OCI-LY1 (cell line): ENCODE measurements around the gene SNAP25.

Experiments
- H2AFZ ChIP-seq: fragments of 200-600 bp; sonication (generic), shearing (Covaris generic); 2 replicates; pipeline ENCODE4 v1.6.0; 2014; ENCODE audit warnings: antibody characterized with exemption, mild to moderate bottlenecking, low read length
- H3F3A ChIP-seq: fragments of 200-600 bp; sonication (generic), shearing (Covaris generic); 2 replicates; pipeline ENCODE4 v1.6.0; 2014; ENCODE audit warnings: mild to moderate bottlenecking, antibody characterized with exemption, low read length, moderate library complexity; ENCODE audit not compliant: insufficient read depth
- H3K27ac ChIP-seq: fragments of 200-600 bp; sonication (generic); 2 replicates; pipeline ENCODE4 v1.5.1; 2014; ENCODE audit warnings: low read length, mixed run types, mild to moderate bottlenecking, low read depth; ENCODE audit not compliant: poor library complexity, severe bottlenecking
- H3K27me3 ChIP-seq: fragments of 200-600 bp; sonication (generic); 2 replicates; pipeline ENCODE4 v1.6.0; 2014; ENCODE audit warnings: antibody characterized with exemption, mild to moderate bottlenecking, low read length, moderate library complexity; ENCODE audit not compliant: insufficient read depth
- H3K36me3 ChIP-seq: fragments of 200-600 bp; sonication (generic); 2 replicates; pipeline ENCODE4 v1.6.1; 2014; ENCODE audit warnings: mild to moderate bottlenecking, antibody characterized with exemption, low read length, moderate library complexity, mixed read lengths; ENCODE audit not compliant: insufficient read depth
- H3K4me1 ChIP-seq: fragments of 200-600 bp; sonication (generic); 2 replicates; pipeline ENCODE4 v1.5.1; 2014; ENCODE audit warnings: mild to moderate bottlenecking, low read length, moderate library complexity; ENCODE audit not compliant: insufficient read depth, severe bottlenecking
- H3K4me2 ChIP-seq: fragments of 200-600 bp; sonication (generic), shearing (Covaris generic); 2 replicates; pipeline ENCODE4 v1.6.1; 2014; ENCODE audit warnings: low read length
- H3K4me3 ChIP-seq: fragments of 200-600 bp; sonication (generic); 2 replicates; pipeline ENCODE4 v1.5.1; 2014; ENCODE audit warnings: low read length, low read depth, mild to moderate bottlenecking, mixed read lengths; ENCODE audit not compliant: poor library complexity, severe bottlenecking
- H3K79me2 ChIP-seq: fragments of 200-600 bp; shearing (Covaris generic); 2 replicates; pipeline ENCODE4 v1.6.1; 2016; ENCODE audit warnings: mixed run types, low read length, mixed read lengths; ENCODE audit not compliant: insufficient read depth
- H3K9ac ChIP-seq: fragments of 200-600 bp; sonication (generic), shearing (Covaris generic); 2 replicates; pipeline ENCODE4 v1.6.1; 2014; ENCODE audit warnings: mild to moderate bottlenecking, low read length, mixed read lengths
- H3K9me2 ChIP-seq: fragments of 200-600 bp; sonication (generic), shearing (Covaris generic); 2 replicates; pipeline ENCODE4 v1.6.1; 2014; ENCODE audit warnings: low read depth, mild to moderate bottlenecking, low read length, mixed read lengths
- H3K9me3 ChIP-seq: fragments of 200-600 bp; shearing (Covaris generic); 2 replicates; pipeline ENCODE4 v1.6.1; 2014; ENCODE audit warnings: low read length, mixed read lengths
- H4K20me1 ChIP-seq: fragments of 200-600 bp; sonication (generic), shearing (Covaris generic); 2 replicates; pipeline ENCODE4 v1.6.0; 2016; ENCODE audit warnings: mild to moderate bottlenecking, low read length; ENCODE audit not compliant: insufficient read depth
- CTCF ChIP-seq: fragments of 200-600 bp; sonication (generic), shearing (Covaris generic); IDR thresholded peaks from 2 replicates; pipeline ENCODE4 v1.5.1; 2017; ENCODE audit warnings: mild to moderate bottlenecking, antibody characterized with exemption, low read length, moderate library complexity, mixed read lengths
- EZH2 ChIP-seq: fragments of 200-600 bp; sonication (generic), shearing (Covaris generic); IDR thresholded peaks from 2 replicates; pipeline ENCODE4 v1.8.0; 2017; ENCODE audit warnings: borderline replicate concordance, mixed run types, mild to moderate bottlenecking, antibody characterized with exemption, low read length, moderate library complexity, mixed read lengths

The SNAP25 gene

GRCh38 chr20:10303852-10304251 lies 85.2 kb downstream of the SNAP25 start:
- Histone ChIP-seq H3K9me2 (no peaks in the 10 kb centered on the region), H3K36me3 (no peaks in the 10 kb centered on the region), H3K9me3 (no peaks in the 10 kb centered on the region), H3K4me2 (no peak overlapping the region), H3K4me1 (no peaks in the 10 kb centered on the region), H3K9ac (no peak overlapping the region), H3K27ac (no peak overlapping the region), H3K27me3 (no peaks in the 10 kb centered on the region), H3F3A (no peaks in the 10 kb centered on the region), H2AFZ (no peak overlapping the region), H4K20me1 (no peaks in the 10 kb centered on the region), H3K79me2 (no peaks in the 10 kb centered on the region), H3K4me3 (no peak overlapping the region)
- TF ChIP-seq CTCF (no peak), EZH2 (no peak)

GRCh38 chr20:10304471-10305046 lies 85.9 kb downstream of the SNAP25 start:
- H4K20me1 ChIP-seq = no peaks in the 10 kb centered on the region
- H3K27ac ChIP-seq = no peak overlapping the region
- H3K79me2 ChIP-seq = no peaks in the 10 kb centered on the region
- H3K9ac ChIP-seq = no peak overlapping the region
- no peaks in the 10 kb centered on the region for H3K9me2 ChIP-seq
- no peak overlapping the region for H2AFZ ChIP-seq
- no peaks in the 10 kb centered on the region for H3K4me1 ChIP-seq
- H3K4me3 ChIP-seq = no peak overlapping the region
- H3F3A ChIP-seq = no peaks in the 10 kb centered on the region
- TF ChIP-seq EZH2 (no peak), CTCF (no peak)
- no peaks in the 10 kb centered on the region for H3K27me3 ChIP-seq
- no peak overlapping the region for H3K4me2 ChIP-seq
- H3K36me3 ChIP-seq = no peaks in the 10 kb centered on the region
- no peaks in the 10 kb centered on the region for H3K9me3 ChIP-seq

GRCh38 chr20:10306440-10307358 lies 88.1 kb downstream of the SNAP25 start:
- no peak overlapping the region for H3K4me2 ChIP-seq
- H3K9me3 ChIP-seq = no peaks in the 10 kb centered on the region
- H3K4me3 ChIP-seq = no peak overlapping the region
- TF ChIP-seq CTCF (no peak), EZH2 (no peak)
- H3K27me3 ChIP-seq = no peaks in the 10 kb centered on the region
- H2AFZ ChIP-seq = no peak overlapping the region
- H3K36me3 ChIP-seq = no peaks in the 10 kb centered on the region
- no peak overlapping the region for H3K27ac ChIP-seq
- no peaks in the 10 kb centered on the region for H3K79me2 ChIP-seq
- H3K4me1 ChIP-seq = no peaks in the 10 kb centered on the region
- H3F3A ChIP-seq = no peaks in the 10 kb centered on the region
- H3K9ac ChIP-seq = no peak overlapping the region
- H4K20me1 ChIP-seq = no peaks in the 10 kb centered on the region
- H3K9me2 ChIP-seq = no peaks in the 10 kb centered on the region
